GM23338 (cell line): ENCODE measurements around the gene CDKN2D. TPM values are rescaled to one million over a fixed set of nuclear protein-coding genes. Genes with fewer than 3 reads are reported as not detected.

Experiments
- ATAC-seq: fragments of 200-7000 bp; cut with Tn5 transposase; 3 replicates; pipeline ENCODE4 v1.9.1; 2020
- DNase-seq: peaks from one replicate; pipeline ENCODE4 v3.0.0-alpha.2; 2015; ENCODE audit warnings: low spot score
- H2AFZ ChIP-seq: fragments of 200-600 bp; sonication (generic); 2 replicates; pipeline ENCODE4 v1.8.0; 2016; ENCODE audit warnings: antibody characterized with exemption, mild to moderate bottlenecking, moderate library complexity
- H3F3A ChIP-seq: fragments of 200-600 bp; sonication (generic); replicated peaks from 2 replicates; pipeline ENCODE4 v1.8.0; 2017; ENCODE audit warnings: antibody characterized with exemption, mixed run types, low read depth
- H3K27ac ChIP-seq: fragments of 200-600 bp; sonication (generic); 2 replicates; pipeline ENCODE4 v1.6.1; 2016; ENCODE audit warnings: low read depth
- H3K27me3 ChIP-seq: fragments of 200-600 bp; sonication (generic); 2 replicates; pipeline ENCODE4 v1.8.0; 2016; ENCODE audit warnings: mild to moderate bottlenecking, mixed run types, moderate library complexity; ENCODE audit not compliant: insufficient read depth
- H3K36me3 ChIP-seq: fragments of 200-600 bp; sonication (generic); 2 replicates; pipeline ENCODE4 v1.8.0; 2016; ENCODE audit warnings: mild to moderate bottlenecking; ENCODE audit not compliant: insufficient read depth
- H3K4me1 ChIP-seq: fragments of 200-600 bp; sonication (generic); 2 replicates; pipeline ENCODE4 v1.8.0; 2016; ENCODE audit warnings: mild to moderate bottlenecking, moderate library complexity; ENCODE audit not compliant: insufficient read depth
- H3K4me2 ChIP-seq: fragments of 200-600 bp; sonication (generic); 2 replicates; pipeline ENCODE4 v1.7.1; 2017; ENCODE audit warnings: mixed run types
- H3K4me3 ChIP-seq: fragments of 200-600 bp; sonication (generic); 2 replicates; pipeline ENCODE4 v1.6.1; 2016; ENCODE audit warnings: mixed run types
- H3K79me2 ChIP-seq: fragments of 200-600 bp; sonication (generic); replicated peaks from 2 replicates; pipeline ENCODE4 v1.8.0; 2017; ENCODE audit warnings: mild to moderate bottlenecking; ENCODE audit not compliant: insufficient read depth
- H3K9me2 ChIP-seq: fragments of 200-600 bp; sonication (generic); 2 replicates; pipeline ENCODE4 v1.8.0; 2017; ENCODE audit not compliant: insufficient read depth
- H4K20me1 ChIP-seq: fragments of 200-600 bp; sonication (generic); replicated peaks from 2 replicates; pipeline ENCODE4 v1.8.0; 2017; ENCODE audit warnings: mild to moderate bottlenecking; ENCODE audit not compliant: insufficient read depth
- H3K27ac Mint-ChIP-seq: 2 replicates; pipeline ENCODE4 v1.8.0; 2020; ENCODE audit warnings: inconsistent platforms, mild to moderate bottlenecking, moderate library complexity, mixed read lengths
- H3K27me3 Mint-ChIP-seq: 3 replicates; pipeline ENCODE4 v1.8.0; 2022; ENCODE audit warnings: low read depth, mild to moderate bottlenecking, moderate library complexity, mixed read lengths, inconsistent platforms; ENCODE audit not compliant: insufficient read depth, poor library complexity
- H3K36me3 Mint-ChIP-seq: 3 replicates; pipeline ENCODE4 v1.8.0; 2021; ENCODE audit warnings: low read depth, mild to moderate bottlenecking, inconsistent platforms, moderate library complexity, mixed read lengths
- H3K4me1 Mint-ChIP-seq: 3 replicates; pipeline ENCODE4 v1.8.0; 2020; ENCODE audit warnings: mild to moderate bottlenecking, inconsistent platforms, mixed read lengths
- H3K4me3 Mint-ChIP-seq: 3 replicates; pipeline ENCODE4 v1.8.0; 2021; ENCODE audit warnings: moderate library complexity, mild to moderate bottlenecking, inconsistent platforms, mixed read lengths
- H3K9me3 Mint-ChIP-seq: 3 replicates; pipeline ENCODE4 v1.8.0; 2020; ENCODE audit warnings: moderate library complexity, mild to moderate bottlenecking, inconsistent platforms, mixed read lengths
- CREB1 ChIP-seq: fragments of 250-450 bp; sonication (Bioruptor Pico); IDR thresholded peaks from 2 replicates; pipeline ENCODE4 v1.5.0; 2020; ENCODE audit warnings: low read depth, mild to moderate bottlenecking, moderate library complexity
- CTCF ChIP-seq, 2 experiments: fragments of 200-600 bp in 1 of 2; sonication (generic) in 1 of 2; conservative IDR thresholded peaks; 2 replicates each; pipeline versions ENCODE4 v1.5.1 to v1.6.1; 2016 to 2017; ENCODE audit warnings: antibody characterized with exemption in 2 of 2, low read depth in 2 of 2, mild to moderate bottlenecking in 2 of 2, moderate library complexity in 1 of 2
- EZH2 ChIP-seq: fragments of 200-600 bp; sonication (generic); IDR thresholded peaks from one replicate; pipeline ENCODE4 v1.8.0; 2017; ENCODE audit warnings: antibody characterized with exemption, mild to moderate bottlenecking, low read depth; ENCODE audit not compliant: unreplicated experiment
- EZH2phosphoT487 ChIP-seq: fragments of 200-600 bp; sonication (generic); IDR thresholded peaks from one replicate; pipeline ENCODE4 v1.8.1; 2018; ENCODE audit warnings: antibody characterized with exemption; ENCODE audit not compliant: unreplicated experiment
- JUNB ChIP-seq: IDR thresholded peaks from one replicate; pipeline ENCODE4 v1.6.1; 2016; ENCODE audit warnings: antibody characterized with exemption; ENCODE audit not compliant: unreplicated experiment
- NANOG ChIP-seq: IDR thresholded peaks from 2 replicates; pipeline ENCODE4 v1.6.1; 2016; ENCODE audit warnings: antibody characterized with exemption, borderline replicate concordance
- STAT1 ChIP-seq: IDR thresholded peaks from one replicate; pipeline ENCODE4 v1.6.1; 2016; ENCODE audit warnings: antibody characterized with exemption; ENCODE audit not compliant: unreplicated experiment
- ZNF114 ChIP-seq: fragments of 250-450 bp; sonication (Bioruptor Pico); IDR thresholded peaks from 2 replicates; pipeline ENCODE4 v1.5.0; 2020; ENCODE audit warnings: mild to moderate bottlenecking, moderate library complexity
- ZNF462 ChIP-seq: fragments of 250-450 bp; sonication (Bioruptor Pico); IDR thresholded peaks from 2 replicates; pipeline ENCODE4 v1.5.0; 2020; ENCODE audit warnings: mild to moderate bottlenecking, moderate library complexity
- polyA plus RNA-seq: library from polyadenylated mRNA; unstranded; fragments of >200 nt; fragmentation: Nextera tagmentation; extraction: Ambion mirVana; gene quantifications from 2 replicates; pipeline ENCODE4 v1.2.1, GENCODE V29; 2016
- total RNA-seq: library from RNA; depleted of rRNA; stranded (reverse); fragments of >200 nt; shearing (Covaris generic); gene quantifications from 2 replicates; pipeline ENCODE4 v1.2.3, GENCODE V29; 2014

CDKN2D gene
- total and polyA plus RNA-seq, 2 experiments from 2014 or later: 1.4 to 4.0 TPM

- H3K27ac ChIP-seq: no peak overlapping the region
- ATAC-seq: no peak
- H3K4me1 ChIP-seq: no peaks in the 10 kb centered on the region
- H3K9me2 ChIP-seq: no peaks in the 10 kb centered on the region
- Mint-ChIP-seq H3K9me3 (no peaks in the 10 kb centered on the region), H3K4me3 (no peak overlapping the region), H3K27me3 (peaks cover 22% of the 10 kb centered on the region), H3K36me3 (peaks cover 87% of the 10 kb centered on the region), H3K27ac (no peak overlapping the region), H3K4me1 (no peaks in the 10 kb centered on the region)
- DNase-seq: no peak
- TF ChIP-seq CREB1 (no peak), NANOG (no peak), JUNB (no peak), ZNF114 (no peak), EZH2phosphoT487 (no peak), EZH2 (no peak), CTCF (conservative IDR thresholded peaks at IDR 0.05; ENCODE audit: low read depth in 2 of 2) (no peak), ZNF462 (no peak), STAT1 (no peak)
- no peaks in the 10 kb centered on the region for H3K79me2 ChIP-seq
- H3K4me2 ChIP-seq: no peak overlapping the region
- H4K20me1 ChIP-seq: peaks cover 8% of the 10 kb centered on the region
- H3K36me3 ChIP-seq: peaks cover 16% of the 10 kb centered on the region; the same call in 1 of the 2 replicates
- peaks cover 30% of the 10 kb centered on the region for H3F3A ChIP-seq
- no peaks in the 10 kb centered on the region for H3K27me3 ChIP-seq
- no peak overlapping the region for H2AFZ ChIP-seq
- no peak overlapping the region for H3K4me3 ChIP-seq
These were observed 15.6 kb downstream of the CDKN2D start for GRCh38 chr19:10553087-10553667.
